Smooth muscle cell (in vitro differentiated cells): Measurements from ENCODE around the gene ARMC8. TPM values are rescaled to one million over a fixed set of nuclear protein-coding genes. Genes with fewer than 3 reads are reported as not detected.

ENCODE experiments used
- DNase-seq: peaks from one replicate; lab custom pipeline; 2025; ENCODE audit not compliant: unreplicated experiment; lab: John Stamatoyannopoulos, UW
- H2AFZ ChIP-seq: fragments of 200-600 bp; sonication (generic); 2 replicates; pipeline ENCODE4 v1.6.0; 2016; ENCODE audit warnings: antibody characterized with exemption, low read depth, mild to moderate bottlenecking
- H3F3A ChIP-seq: fragments of 200-600 bp; sonication (generic); 2 replicates; pipeline ENCODE4 v1.6.0; 2017; ENCODE audit warnings: antibody characterized with exemption, low read depth
- H3K27ac ChIP-seq: fragments of 200-600 bp; sonication (generic); 2 replicates; pipeline ENCODE4 v1.5.1; 2016; ENCODE audit warnings: low read depth, mild to moderate bottlenecking
- H3K27me3 ChIP-seq: fragments of 200-600 bp; sonication (generic); 2 replicates; pipeline ENCODE4 v1.6.1; 2016; ENCODE audit warnings: low read depth, mild to moderate bottlenecking
- H3K36me3 ChIP-seq: fragments of 200-600 bp; sonication (generic); 2 replicates; pipeline ENCODE4 v1.5.1; 2016; ENCODE audit warnings: low read depth
- H3K4me1 ChIP-seq: fragments of 200-600 bp; sonication (generic); 2 replicates; pipeline ENCODE4 v1.5.1; 2016; ENCODE audit warnings: low read depth
- H3K4me2 ChIP-seq: fragments of 200-600 bp; sonication (generic); 2 replicates; pipeline ENCODE4 v1.6.0; 2016; ENCODE audit warnings: mild to moderate bottlenecking
- H3K4me3 ChIP-seq: fragments of 200-600 bp; sonication (generic); 2 replicates; pipeline ENCODE4 v1.5.1; 2016; ENCODE audit warnings: mild to moderate bottlenecking
- H3K79me2 ChIP-seq: fragments of 200-600 bp; sonication (generic); 2 replicates; pipeline ENCODE4 v1.6.0; 2016; ENCODE audit warnings: low read depth, mild to moderate bottlenecking
- H3K9ac ChIP-seq: fragments of 200-600 bp; sonication (generic); 2 replicates; pipeline ENCODE4 v1.6.0; 2016; ENCODE audit warnings: low read depth
- H3K9me3 ChIP-seq: fragments of 200-600 bp; sonication (generic); replicated peaks from 2 replicates; pipeline ENCODE4 v1.5.1; 2016; ENCODE audit warnings: low read depth
- H4K20me1 ChIP-seq: fragments of 200-600 bp; sonication (generic); 2 replicates; pipeline ENCODE4 v1.6.0; 2016; ENCODE audit warnings: low read depth
- WGBS: methylation state at CpG from one replicate; pipeline ENCODE4 v1.1.7; 2016; ENCODE audit warnings: low lambda C conversion rate; 5-methylcytosine and 5-hydroxymethylcytosine counted together
- polyA plus RNA-seq: library from polyadenylated mRNA; unstranded; fragments of >200 nt; fragmentation: Nextera tagmentation; extraction: Ambion mirVana; gene quantifications from 2 replicates; pipeline ENCODE4 v1.2.1, GENCODE V29; 2016
- total RNA-seq: library from RNA; depleted of rRNA; stranded (reverse); fragments of >200 nt; gene quantifications from 2 replicates; pipeline ENCODE4 v1.2.3, GENCODE V29; 2014
- TF ChIP-seq, protein P1 (sequence below): fragments of 200-600 bp; sonication (generic); IDR thresholded peaks from 2 replicates; pipeline ENCODE4 v1.5.1; 2017; ENCODE audit warnings: borderline replicate concordance, mild to moderate bottlenecking, antibody characterized with exemption; ENCODE audit not compliant: insufficient read depth, poor library complexity, severe bottlenecking

ARMC8 gene
- total and polyA plus RNA-seq, 2 experiments from 2014 or later = 22.6 to 39.3 TPM

DNA sequence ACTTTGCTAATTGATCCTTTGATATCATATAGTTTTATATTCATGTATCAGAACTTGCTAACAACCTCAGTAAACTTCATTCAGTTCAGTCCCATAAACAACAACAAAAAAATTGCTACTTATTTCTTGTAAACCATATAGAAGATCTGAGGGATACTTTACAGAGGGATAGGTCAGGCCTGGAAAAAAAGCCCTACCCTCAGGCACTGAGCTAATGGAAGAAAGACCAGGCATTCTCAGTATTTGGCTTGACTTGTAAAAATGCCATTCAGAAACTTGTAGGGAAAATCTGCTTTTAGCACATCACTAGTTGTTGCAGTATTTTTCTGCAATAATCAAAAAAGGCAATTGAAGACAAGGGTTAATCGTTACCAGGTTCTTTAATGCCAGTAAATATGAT is 33.1 kb downstream of the ARMC8 start:
- Histone ChIP-seq H3K27me3 (no peaks in the 10 kb centered on the region), H3K9me3 (no peaks in the 10 kb centered on the region), H2AFZ (no peak overlapping the region), H3K4me3 (no peak overlapping the region), H3K36me3 (peaks cover 8% of the 10 kb centered on the region), H3K79me2 (peaks cover 28% of the 10 kb centered on the region), H3F3A (no peaks in the 10 kb centered on the region), H3K27ac (no peak overlapping the region), H3K4me1 (no peaks in the 10 kb centered on the region), H3K4me2 (no peak overlapping the region), H4K20me1 (peaks cover 58% of the 10 kb centered on the region), H3K9ac (no peak overlapping the region)
- no peak for DNase-seq
- 86% methylated on average over 1 of the region's 1 CpG for WGBS
- TF ChIP-seq, protein P1, sequence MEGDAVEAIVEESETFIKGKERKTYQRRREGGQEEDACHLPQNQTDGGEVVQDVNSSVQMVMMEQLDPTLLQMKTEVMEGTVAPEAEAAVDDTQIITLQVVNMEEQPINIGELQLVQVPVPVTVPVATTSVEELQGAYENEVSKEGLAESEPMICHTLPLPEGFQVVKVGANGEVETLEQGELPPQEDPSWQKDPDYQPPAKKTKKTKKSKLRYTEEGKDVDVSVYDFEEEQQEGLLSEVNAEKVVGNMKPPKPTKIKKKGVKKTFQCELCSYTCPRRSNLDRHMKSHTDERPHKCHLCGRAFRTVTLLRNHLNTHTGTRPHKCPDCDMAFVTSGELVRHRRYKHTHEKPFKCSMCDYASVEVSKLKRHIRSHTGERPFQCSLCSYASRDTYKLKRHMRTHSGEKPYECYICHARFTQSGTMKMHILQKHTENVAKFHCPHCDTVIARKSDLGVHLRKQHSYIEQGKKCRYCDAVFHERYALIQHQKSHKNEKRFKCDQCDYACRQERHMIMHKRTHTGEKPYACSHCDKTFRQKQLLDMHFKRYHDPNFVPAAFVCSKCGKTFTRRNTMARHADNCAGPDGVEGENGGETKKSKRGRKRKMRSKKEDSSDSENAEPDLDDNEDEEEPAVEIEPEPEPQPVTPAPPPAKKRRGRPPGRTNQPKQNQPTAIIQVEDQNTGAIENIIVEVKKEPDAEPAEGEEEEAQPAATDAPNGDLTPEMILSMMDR = no peak

DNA sequence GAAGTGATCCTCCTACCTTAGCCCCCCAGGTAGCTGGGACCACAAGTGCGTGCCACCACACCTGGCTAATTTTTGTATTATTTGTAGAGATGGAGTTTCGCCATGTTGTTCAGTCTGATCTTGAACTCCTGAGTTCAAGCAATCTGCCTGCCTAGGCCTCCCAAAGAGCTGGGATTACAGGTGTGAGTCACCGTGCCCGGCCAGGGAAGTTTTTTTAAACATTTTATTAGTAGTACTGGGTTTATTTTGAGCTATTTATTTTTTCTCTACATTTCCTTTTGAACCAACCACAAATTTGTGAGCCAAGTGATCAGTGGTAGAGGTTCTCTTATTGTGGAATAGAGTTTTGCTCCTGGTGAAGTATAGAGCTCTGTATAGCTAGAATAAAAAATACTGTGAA is 33.7 kb downstream of the ARMC8 start:
- peaks cover 23% of the 10 kb centered on the region for H3K79me2 ChIP-seq

GRCh38 chr3:138222131-138222941 is 35.2 kb downstream of the ARMC8 start:
- Histone ChIP-seq H3K9me3 (no peaks in the 10 kb centered on the region), H3F3A (no peaks in the 10 kb centered on the region), H3K4me3 (no peak overlapping the region), H4K20me1 (peaks cover 41% of the 10 kb centered on the region), H3K4me2 (no peak overlapping the region), H3K9ac (no peak overlapping the region), H3K27ac (no peak overlapping the region), H3K36me3 (peaks cover 4% of the 10 kb centered on the region), H2AFZ (no peak overlapping the region), H3K4me1 (no peaks in the 10 kb centered on the region), H3K27me3 (no peaks in the 10 kb centered on the region), H3K79me2 (peaks cover 10% of the 10 kb centered on the region)
- DNase-seq = no peak
- 92% methylated on average over 2 of the region's 2 CpGs for WGBS
- TF ChIP-seq, protein P1 = no peak

More for the DNA sequence above, 33.7 kb downstream of the ARMC8 start:
- TF ChIP-seq, protein P1 = no peak
- H3K27ac ChIP-seq = no peak overlapping the region
- no peak overlapping the region for H3K9ac ChIP-seq
- peaks cover 55% of the 10 kb centered on the region for H4K20me1 ChIP-seq
- WGBS = 67% methylated on average over 4 of the region's 4 CpGs
- no peaks in the 10 kb centered on the region for H3F3A ChIP-seq
- H2AFZ ChIP-seq = no peak overlapping the region
- DNase-seq = no peak
- H3K27me3 ChIP-seq = no peaks in the 10 kb centered on the region
- no peak overlapping the region for H3K4me3 ChIP-seq
- H3K4me1 ChIP-seq = no peaks in the 10 kb centered on the region
- no peaks in the 10 kb centered on the region for H3K9me3 ChIP-seq
- no peak overlapping the region for H3K4me2 ChIP-seq
- H3K36me3 ChIP-seq = peaks cover 4% of the 10 kb centered on the region

DNA sequence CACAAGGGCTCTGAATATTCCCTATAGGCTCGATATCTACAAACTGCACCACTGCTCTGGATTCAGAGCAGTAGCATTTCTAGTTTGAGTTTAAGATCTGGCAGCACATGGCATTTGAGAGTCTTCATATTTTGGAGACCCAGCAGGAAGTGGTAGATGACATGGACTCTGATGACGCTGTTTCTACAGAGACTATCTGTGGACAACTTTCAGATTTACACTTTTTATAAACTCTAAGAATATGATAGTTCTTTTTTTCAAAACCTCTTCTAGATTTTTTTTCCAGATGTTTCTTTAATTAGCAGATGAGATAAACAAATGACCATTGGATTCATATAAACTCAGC is 35.8 kb downstream of the ARMC8 start:
- TF ChIP-seq, protein P1 = no peak
- H3K36me3 ChIP-seq = peaks cover 4% of the 10 kb centered on the region
- DNase-seq = no peak
- no peaks in the 10 kb centered on the region for H3F3A ChIP-seq
- H3K4me3 ChIP-seq = no peak overlapping the region
- H2AFZ ChIP-seq = no peak overlapping the region
- no peak overlapping the region for H3K27ac ChIP-seq
- no peak overlapping the region for H3K4me2 ChIP-seq
- H3K9me3 ChIP-seq = no peaks in the 10 kb centered on the region
- H3K9ac ChIP-seq = no peak overlapping the region
- WGBS = 98% methylated on average over 2 of the region's 2 CpGs
- H3K4me1 ChIP-seq = no peaks in the 10 kb centered on the region
- peaks cover 7% of the 10 kb centered on the region for H3K79me2 ChIP-seq
- no peaks in the 10 kb centered on the region for H3K27me3 ChIP-seq
- peaks cover 37% of the 10 kb centered on the region for H4K20me1 ChIP-seq
